ENCODE measurements around the gene BUB1B. TPM values are rescaled to one million over a fixed set of nuclear protein-coding genes. Genes with fewer than 3 reads are reported as not detected.

BUB1B gene
- total and polyA plus RNA-seq, 9 donors, result 10.8 to 20.7 (median 13.5) TPM

- Histone ChIP-seq H3K4me3 (ENCODE audit: low read length) (no peak overlapping the region), H3K9me3 (replicated peaks; ENCODE audit: control insufficient read depth, low read depth, low read length) (no peaks in the 10 kb centered on the region), H3K36me3 (ENCODE audit: control insufficient read depth, insufficient read depth, low read length) (no peaks in the 10 kb centered on the region), H3K27ac (ENCODE audit: low read length) (no peak overlapping the region), H3K27me3 (ENCODE audit: control insufficient read depth, insufficient read depth, low read length) (peaks cover 56% of the 10 kb centered on the region), H3K4me1 (ENCODE audit: control insufficient read depth, insufficient read depth, low read length) (peaks cover 13% of the 10 kb centered on the region)
- no CpG with 5 or more reads among the region's 4 CpGs for WGBS (ENCODE audit: insufficient coverage)
- no peak for DNase-seq
Measured at GRCh38 chr15:40255033-40255432, 94.2 kb downstream of the BUB1B start.

GRCh38 chr15:40256638-40257235 lies 95.9 kb downstream of the BUB1B start:
- no peak for DNase-seq

GRCh38 chr15:40257656-40258450 lies 97.0 kb downstream of the BUB1B start:
- H3K4me3 ChIP-seq (ENCODE audit: low read length), result no peak overlapping the region
- H3K9me3 ChIP-seq (replicated peaks; ENCODE audit: control insufficient read depth, low read depth, low read length), result no peaks in the 10 kb centered on the region
- H3K27me3 ChIP-seq (ENCODE audit: control insufficient read depth, insufficient read depth, low read length), result peaks cover 35% of the 10 kb centered on the region
- no peak overlapping the region for H3K27ac ChIP-seq (ENCODE audit: low read length)
- 71% methylated on average over 9 of the region's 9 CpGs for WGBS (ENCODE audit: insufficient coverage)
- DNase-seq, result no peak
- H3K36me3 ChIP-seq (ENCODE audit: control insufficient read depth, insufficient read depth, low read length), result no peaks in the 10 kb centered on the region
- H3K4me1 ChIP-seq (ENCODE audit: control insufficient read depth, insufficient read depth, low read length), result peaks cover 8% of the 10 kb centered on the region

More at GRCh38 chr15:40256638-40257235, 95.9 kb downstream of the BUB1B start:
- no peak overlapping the region for H3K27ac ChIP-seq (ENCODE audit: low read length)
- peaks cover 13% of the 10 kb centered on the region for H3K4me1 ChIP-seq (ENCODE audit: control insufficient read depth, insufficient read depth, low read length)
- no peaks in the 10 kb centered on the region for H3K9me3 ChIP-seq (replicated peaks; ENCODE audit: control insufficient read depth, low read depth, low read length)
- no peak overlapping the region for H3K4me3 ChIP-seq (ENCODE audit: low read length)
- no peaks in the 10 kb centered on the region for H3K36me3 ChIP-seq (ENCODE audit: control insufficient read depth, insufficient read depth, low read length)
- peaks cover 43% of the 10 kb centered on the region for H3K27me3 ChIP-seq (ENCODE audit: control insufficient read depth, insufficient read depth, low read length)
- 78% methylated on average over 17 of the region's 17 CpGs for WGBS (ENCODE audit: insufficient coverage)

DNA sequence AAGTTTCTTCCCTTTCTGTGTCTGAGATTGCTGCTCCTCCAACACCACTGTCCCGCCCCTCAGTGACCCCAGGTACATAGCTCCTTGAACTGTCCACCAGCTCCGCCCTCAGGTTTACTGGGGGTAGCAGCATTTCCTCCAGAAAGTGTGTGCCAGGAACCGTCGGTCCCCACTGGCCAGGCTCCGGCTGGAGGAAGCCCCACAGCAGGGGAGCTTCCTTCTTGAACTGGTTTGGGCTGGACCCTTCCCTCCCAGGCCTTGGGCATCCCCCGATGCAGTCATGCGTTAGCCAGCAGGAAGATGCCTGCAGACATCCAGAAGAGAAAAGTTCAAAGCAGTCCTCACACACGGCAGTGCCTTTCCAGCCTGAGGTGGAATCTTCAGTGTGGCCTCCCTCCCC lies 97.7 kb downstream of the BUB1B start:
- WGBS (ENCODE audit: insufficient coverage), result 42% methylated on average over 7 of the region's 8 CpGs
- H3K36me3 ChIP-seq (ENCODE audit: control insufficient read depth, insufficient read depth, low read length), result no peaks in the 10 kb centered on the region
- H3K27me3 ChIP-seq (ENCODE audit: control insufficient read depth, insufficient read depth, low read length), result peaks cover 28% of the 10 kb centered on the region
- no peaks in the 10 kb centered on the region for H3K9me3 ChIP-seq (replicated peaks; ENCODE audit: control insufficient read depth, low read depth, low read length)
- no peak overlapping the region for H3K4me3 ChIP-seq (ENCODE audit: low read length)
- peaks cover 2% of the 10 kb centered on the region for H3K4me1 ChIP-seq (ENCODE audit: control insufficient read depth, insufficient read depth, low read length)
- DNase-seq, result no peak
- H3K27ac ChIP-seq (ENCODE audit: low read length), result no peak overlapping the region

DNA sequence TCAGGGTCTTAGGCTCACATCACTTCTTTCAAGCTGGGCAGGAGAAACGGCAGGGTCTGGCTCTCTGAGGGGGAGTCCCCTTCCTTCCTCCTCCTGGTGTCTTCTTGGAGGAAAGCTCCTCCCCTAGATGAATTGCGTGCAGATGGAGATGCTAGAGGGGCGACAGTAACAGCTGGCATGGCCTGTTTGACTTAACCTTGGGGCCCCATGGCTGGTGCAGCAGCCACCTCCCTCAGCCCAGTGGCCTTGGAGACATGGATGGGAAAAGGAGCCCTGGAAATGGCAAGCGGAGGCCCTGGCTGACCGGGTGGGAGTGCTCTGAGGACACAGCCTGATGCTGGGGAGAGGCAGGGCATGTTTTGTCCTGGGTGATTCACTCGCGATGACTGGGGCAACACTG lies 98.2 kb downstream of the BUB1B start:
- no peak for DNase-seq
- no peak overlapping the region for H3K4me3 ChIP-seq (ENCODE audit: low read length)
- WGBS (ENCODE audit: insufficient coverage), result 80% methylated on average over 2 of the region's 7 CpGs

GRCh38 chr15:40263024-40263754 lies 102.3 kb downstream of the BUB1B start:
- Histone ChIP-seq H3K4me1 (ENCODE audit: control insufficient read depth, insufficient read depth, low read length) (no peaks in the 10 kb centered on the region), H3K9me3 (replicated peaks; ENCODE audit: control insufficient read depth, low read depth, low read length) (no peaks in the 10 kb centered on the region), H3K27ac (ENCODE audit: low read length) (no peak overlapping the region), H3K4me3 (ENCODE audit: low read length) (no peak overlapping the region), H3K27me3 (ENCODE audit: control insufficient read depth, insufficient read depth, low read length) (peaks cover 6% of the 10 kb centered on the region), H3K36me3 (ENCODE audit: control insufficient read depth, insufficient read depth, low read length) (no peaks in the 10 kb centered on the region)
- DNase-seq, result peak; percentile 71
- WGBS (ENCODE audit: insufficient coverage), result 31% methylated on average over 8 of the region's 12 CpGs

More for the DNA sequence above, 98.2 kb downstream of the BUB1B start:
- Histone ChIP-seq H3K36me3 (ENCODE audit: control insufficient read depth, insufficient read depth, low read length) (no peaks in the 10 kb centered on the region), H3K27me3 (ENCODE audit: control insufficient read depth, insufficient read depth, low read length) (peaks cover 23% of the 10 kb centered on the region), H3K4me1 (ENCODE audit: control insufficient read depth, insufficient read depth, low read length) (no peaks in the 10 kb centered on the region), H3K27ac (ENCODE audit: low read length) (no peak overlapping the region), H3K9me3 (replicated peaks; ENCODE audit: control insufficient read depth, low read depth, low read length) (no peaks in the 10 kb centered on the region)

- Histone ChIP-seq H3K36me3 (ENCODE audit: control insufficient read depth, insufficient read depth, low read length) (no peaks in the 10 kb centered on the region), H3K27me3 (ENCODE audit: control insufficient read depth, insufficient read depth, low read length) (peaks cover 6% of the 10 kb centered on the region), H3K4me1 (ENCODE audit: control insufficient read depth, insufficient read depth, low read length) (no peaks in the 10 kb centered on the region), H3K27ac (ENCODE audit: low read length) (no peak overlapping the region), H3K4me3 (ENCODE audit: low read length) (no peak overlapping the region), H3K9me3 (replicated peaks; ENCODE audit: control insufficient read depth, low read depth, low read length) (no peaks in the 10 kb centered on the region)
- 71% methylated on average over 4 of the region's 16 CpGs for WGBS (ENCODE audit: insufficient coverage)
- DNase-seq, result no peak
Measured at GRCh38 chr15:40264321-40265153, 103.7 kb downstream of the BUB1B start.

DNA sequence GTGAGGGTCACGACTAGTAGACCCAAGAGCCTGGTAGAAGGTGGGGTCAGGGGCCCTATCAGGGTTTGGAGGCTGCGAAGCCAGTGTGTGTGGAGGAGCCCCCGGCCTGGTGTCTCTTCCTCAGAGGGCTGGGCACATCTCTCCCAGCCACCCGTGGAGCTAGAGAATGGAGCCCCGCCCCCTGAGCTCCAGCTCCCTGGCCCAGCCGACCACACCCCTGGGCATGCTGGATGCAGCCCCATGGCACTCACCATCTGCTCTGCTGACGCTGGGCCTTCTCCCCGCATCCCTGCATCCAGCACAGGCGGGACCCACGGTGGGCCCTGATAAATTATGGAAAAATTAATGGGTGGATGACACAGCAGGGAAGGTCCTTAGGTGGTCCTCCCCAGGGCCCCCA lies 104.5 kb downstream of the BUB1B start:
- WGBS (ENCODE audit: insufficient coverage), result 53% methylated on average over 5 of the region's 10 CpGs

GRCh38 chr15:40265875-40266274 lies 105.0 kb downstream of the BUB1B start:
- H3K36me3 ChIP-seq (ENCODE audit: control insufficient read depth, insufficient read depth, low read length), result no peaks in the 10 kb centered on the region
- WGBS (ENCODE audit: insufficient coverage), result 92% methylated on average over 20 of the region's 20 CpGs
- no peaks in the 10 kb centered on the region for H3K9me3 ChIP-seq (replicated peaks; ENCODE audit: control insufficient read depth, low read depth, low read length)
- H3K4me1 ChIP-seq (ENCODE audit: control insufficient read depth, insufficient read depth, low read length), result no peaks in the 10 kb centered on the region
- DNase-seq, result no peak
- H3K27ac ChIP-seq (ENCODE audit: low read length), result no peak overlapping the region
- no peak overlapping the region for H3K4me3 ChIP-seq (ENCODE audit: low read length)
- H3K27me3 ChIP-seq (ENCODE audit: control insufficient read depth, insufficient read depth, low read length), result peaks cover 8% of the 10 kb centered on the region

More for the DNA sequence above, 104.5 kb downstream of the BUB1B start:
- peaks cover 8% of the 10 kb centered on the region for H3K27me3 ChIP-seq (ENCODE audit: control insufficient read depth, insufficient read depth, low read length)
- no peaks in the 10 kb centered on the region for H3K4me1 ChIP-seq (ENCODE audit: control insufficient read depth, insufficient read depth, low read length)
- H3K27ac ChIP-seq (ENCODE audit: low read length), result no peak overlapping the region
- H3K9me3 ChIP-seq (replicated peaks; ENCODE audit: control insufficient read depth, low read depth, low read length), result no peaks in the 10 kb centered on the region
- DNase-seq, result no peak
- no peaks in the 10 kb centered on the region for H3K36me3 ChIP-seq (ENCODE audit: control insufficient read depth, insufficient read depth, low read length)
- no peak overlapping the region for H3K4me3 ChIP-seq (ENCODE audit: low read length)
